Measurements from ENCODE around the gene APBA1. TPM values are rescaled to one million over a fixed set of nuclear protein-coding genes. Genes with fewer than 3 reads are reported as not detected.

APBA1 gene
- total and polyA plus RNA-seq, 12 donors, result 0.66 to 5.7 (median 2.5) TPM

GRCh38 chr9:69519470-69520240 is 152.5 kb downstream of the APBA1 start:
- WGBS, 2 donors, result 81 to 82% methylated on average over 5 of the region's 5 CpGs
- Histone ChIP-seq H3K27ac (no peak overlapping the region), H3K4me3 (no peak overlapping the region), H3K36me3 (peaks cover 0 to 10% (median 0%) of the 10 kb centered on the region in 9 donors), H3K4me1 (no peaks in the 10 kb centered on the region), H3K9me3 (peaks cover 0 to 7% (median 0%) of the 10 kb centered on the region in 11 donors), H3K27me3 (no peaks in the 10 kb centered on the region)
- TF ChIP-seq CTCF (IDR thresholded peaks at IDR 0.05), result no peak
- intact Hi-C loops (cut with DNase I), result no loop called here
- ATAC-seq (no peak), DNase-seq (no peak)

GRCh38 chr9:69516353-69517322 is 155.5 kb downstream of the APBA1 start:
- Histone ChIP-seq H3K36me3 (peaks cover 0 to 10% (median 0%) of the 10 kb centered on the region in 9 donors), H3K9me3 (no peaks in the 10 kb centered on the region), H3K4me1 (no peaks in the 10 kb centered on the region), H3K4me3 (no peak overlapping the region), H3K27me3 (no peaks in the 10 kb centered on the region), H3K27ac (no peak overlapping the region)
- ATAC-seq (peak in 1 of 8 donors; percentile 20), DNase-seq (no peak)
- WGBS, 2 donors, result 88 to 91% methylated on average over 110 to 111 of the region's 111 CpGs
- TF ChIP-seq CTCF (IDR thresholded peaks at IDR 0.05), result no peak
- intact Hi-C loops (cut with DNase I), result no loop called here

GRCh38 chr9:69515810-69516209 is 156.4 kb downstream of the APBA1 start:
- DNase-seq, result no peak

More at GRCh38 chr9:69515810-69516209, 156.4 kb downstream of the APBA1 start:
- no peak for ATAC-seq
- Histone ChIP-seq H3K27me3 (no peaks in the 10 kb centered on the region), H3K4me3 (no peak overlapping the region), H3K4me1 (no peaks in the 10 kb centered on the region), H3K27ac (no peak overlapping the region), H3K9me3 (no peaks in the 10 kb centered on the region), H3K36me3 (peaks cover 0 to 10% (median 0%) of the 10 kb centered on the region in 9 donors)
- TF ChIP-seq CTCF (IDR thresholded peaks at IDR 0.05), result no peak
- 96 to 97% methylated on average over 23 of the region's 23 CpGs for WGBS, 2 donors
- intact Hi-C loops (cut with DNase I), result no loop called here
